Breast epithelium (tissue), 3 donors: ENCODE measurements around the gene HEPN1.

Experiments
- POLR2A ChIP-seq: fragments of 450-650 bp; IDR thresholded peaks from one replicate; pipeline ENCODE4 v1.6.1; 2016; ENCODE audit warnings: antibody characterized with exemption, mild to moderate bottlenecking, moderate library complexity
- POLR2AphosphoS5 ChIP-seq, 3 donors: sonication (generic); formaldehyde crosslinking; IDR thresholded peaks; one replicate each; pipeline ENCODE4 v1.6.1; 2017; ENCODE audit warnings: antibody characterized with exemption in 3 of 3
- TF ChIP-seq, protein P1 (sequence below), 3 donors: fragments of 450-650 bp; IDR thresholded peaks; one replicate each; pipeline ENCODE4 v1.5.1; 2016 to 2017; ENCODE audit warnings: antibody characterized with exemption in 3 of 3, mild to moderate bottlenecking in 3 of 3, moderate library complexity in 3 of 3

DNA sequence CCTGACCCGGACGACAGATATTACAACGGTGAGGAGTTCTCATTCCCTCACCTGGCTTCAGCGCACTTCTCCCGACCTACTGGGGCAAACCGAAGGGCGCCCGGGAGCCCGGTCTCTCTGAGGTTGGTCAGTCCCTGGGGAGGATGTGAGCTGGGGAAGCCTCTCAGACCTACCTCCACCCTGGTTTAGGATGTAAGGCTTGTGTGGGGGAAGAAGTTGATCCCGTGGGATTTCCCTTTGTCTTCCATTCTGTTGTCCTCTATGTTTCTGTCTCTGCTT lies 41.5 kb upstream of the HEPN1 start:
- TF ChIP-seq, protein P1, sequence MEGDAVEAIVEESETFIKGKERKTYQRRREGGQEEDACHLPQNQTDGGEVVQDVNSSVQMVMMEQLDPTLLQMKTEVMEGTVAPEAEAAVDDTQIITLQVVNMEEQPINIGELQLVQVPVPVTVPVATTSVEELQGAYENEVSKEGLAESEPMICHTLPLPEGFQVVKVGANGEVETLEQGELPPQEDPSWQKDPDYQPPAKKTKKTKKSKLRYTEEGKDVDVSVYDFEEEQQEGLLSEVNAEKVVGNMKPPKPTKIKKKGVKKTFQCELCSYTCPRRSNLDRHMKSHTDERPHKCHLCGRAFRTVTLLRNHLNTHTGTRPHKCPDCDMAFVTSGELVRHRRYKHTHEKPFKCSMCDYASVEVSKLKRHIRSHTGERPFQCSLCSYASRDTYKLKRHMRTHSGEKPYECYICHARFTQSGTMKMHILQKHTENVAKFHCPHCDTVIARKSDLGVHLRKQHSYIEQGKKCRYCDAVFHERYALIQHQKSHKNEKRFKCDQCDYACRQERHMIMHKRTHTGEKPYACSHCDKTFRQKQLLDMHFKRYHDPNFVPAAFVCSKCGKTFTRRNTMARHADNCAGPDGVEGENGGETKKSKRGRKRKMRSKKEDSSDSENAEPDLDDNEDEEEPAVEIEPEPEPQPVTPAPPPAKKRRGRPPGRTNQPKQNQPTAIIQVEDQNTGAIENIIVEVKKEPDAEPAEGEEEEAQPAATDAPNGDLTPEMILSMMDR (IDR thresholded peaks at IDR 0.05), result no peak
- TF ChIP-seq POLR2AphosphoS5 (IDR thresholded peaks at IDR 0.05), result no peak
- TF ChIP-seq POLR2A, result no peak
